ENCODE results near the gene OR14I1. TPM values are rescaled to one million over a fixed set of nuclear protein-coding genes. Genes with fewer than 3 reads are reported as not detected.

The OR14I1 gene
- polyA plus RNA-seq, 1 donor: not detected

Other genes with a start within 250 kb of the OR14I1 start
- gene OR2T3, start 229.4 kb downstream of the OR14I1 start, polyA plus RNA-seq: not detected
- gene OR2T5, start 214.2 kb downstream of the OR14I1 start, polyA plus RNA-seq: not detected
- not detected for gene OR2G6, start 194.7 kb downstream of the OR14I1 start, polyA plus RNA-seq
- not detected for gene OR2T29, start 140.0 kb downstream of the OR14I1 start, polyA plus RNA-seq
- gene OR2T34, start 128.0 kb downstream of the OR14I1 start, polyA plus RNA-seq: not detected
- gene OR2T10, start 105.1 kb downstream of the OR14I1 start, polyA plus RNA-seq: not detected
- gene OR2T11, start 67.7 kb downstream of the OR14I1 start, polyA plus RNA-seq: not detected
- not detected for gene OR2T35, start 57.5 kb downstream of the OR14I1 start, polyA plus RNA-seq
- gene OR2T27, start 47.2 kb downstream of the OR14I1 start, polyA plus RNA-seq: not detected
- 2.1 TPM for gene LYPD8, start 53.0 kb upstream of the OR14I1 start, polyA plus RNA-seq
- 31.1 TPM for gene SH3BP5L, start 123.1 kb upstream of the OR14I1 start, polyA plus RNA-seq
- 22.4 TPM for gene ZNF672, start 135.5 kb upstream of the OR14I1 start, polyA plus RNA-seq
- 58.4 TPM for gene ZNF692, start 156.3 kb upstream of the OR14I1 start, polyA plus RNA-seq
- gene PGBD2, start 203.5 kb upstream of the OR14I1 start, polyA plus RNA-seq: 10.3 TPM

Data from large intestine (tissue), 1 donor.